ENCODE measurements around the gene PTGR2. TPM values are rescaled to one million over a fixed set of nuclear protein-coding genes. Genes with fewer than 3 reads are reported as not detected.

The PTGR2 gene
- total RNA-seq, 2 donors from 2014 or later: 4.1 to 10.3 TPM

Other genes with a start within 250 kb of the PTGR2 start
- not detected for gene ACOT6, start 239.3 kb upstream of the PTGR2 start, total RNA-seq
- 1 to 10 TPM; 3.9 to 7.6 TPM for gene DNAL1, start 206.8 kb upstream of the PTGR2 start, total RNA-seq
- 10 to 100 TPM; 37.3 to 41.2 TPM for gene PNMA1, start 137.4 kb upstream of the PTGR2 start, total RNA-seq
- gene ZNF410, start 35.0 kb downstream of the PTGR2 start, total RNA-seq: 10 to 100 TPM; 60.5 to 63.1 TPM
- 1 to 10 TPM; 1.7 to 3.2 TPM for gene FAM161B, start 98.3 kb downstream of the PTGR2 start, total RNA-seq
- gene COQ6, start 98.5 kb downstream of the PTGR2 start, total RNA-seq: 10 to 100 TPM; 20.6 to 22.6 TPM
- 10 to 100 TPM in 1 of 2 donors, 1 to 10 TPM in 1; 5.6 to 10.4 TPM for gene ENTPD5, start 167.5 kb downstream of the PTGR2 start, total RNA-seq
- 1 to 10 TPM in 1 of 2 donors, under 1 TPM in 1; 0.91 to 1.2 TPM for gene BBOF1, start 167.5 kb downstream of the PTGR2 start, total RNA-seq
- gene ALDH6A1, start 232.6 kb downstream of the PTGR2 start, total RNA-seq: 10 to 100 TPM; 12.3 to 27.2 TPM
- 10 to 100 TPM; 15.4 to 19.7 TPM for gene LIN52, start 233.1 kb downstream of the PTGR2 start, total RNA-seq

Data from activated T-helper 17 cell treated with anti-CD3 and anti-CD28 coated beads, Interleukin-2, amount 50 U/mL, for 72 hours (primary cell).